Measurements from ENCODE around the gene ILRUN.
A peak's percentile ranks its signal among the peaks of the same experiment; 100 is the strongest.
"Not testable (repeated sequence)": the region's sequence is repeated elsewhere in the genome, so short reads cannot be mapped to it uniquely, and the experiment has no call there.

ILRUN gene

GRCh38 chr6:34697904-34698559 lies 1.5 kb upstream of the ILRUN start:
- no peak for DNase-seq (ENCODE audit: low read depth in 1 of 2, low spot score in 1 of 2)

DNA sequence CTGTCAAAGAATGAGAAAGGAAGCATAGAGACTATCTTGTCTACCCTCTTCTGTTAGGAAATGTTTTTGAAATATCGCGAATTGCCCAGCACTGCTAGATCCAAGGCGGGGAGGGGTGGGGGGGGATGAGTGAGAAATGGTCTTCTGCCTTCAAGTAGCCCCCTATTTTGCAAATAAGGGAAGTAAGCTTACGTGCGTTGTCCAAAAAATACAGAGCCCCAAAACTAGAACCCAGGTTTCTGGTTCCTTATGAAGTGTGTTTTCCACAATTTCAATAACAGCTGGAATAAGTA lies 923 bp upstream of the ILRUN start:
- DNase-seq (ENCODE audit: low read depth in 1 of 2, low spot score in 1 of 2): no peak

- DNase-seq (ENCODE audit: low read depth in 1 of 2, low spot score in 1 of 2): no peak
Observed at GRCh38 chr6:34696189-34696738, 303 bp downstream of the ILRUN start.

DNA sequence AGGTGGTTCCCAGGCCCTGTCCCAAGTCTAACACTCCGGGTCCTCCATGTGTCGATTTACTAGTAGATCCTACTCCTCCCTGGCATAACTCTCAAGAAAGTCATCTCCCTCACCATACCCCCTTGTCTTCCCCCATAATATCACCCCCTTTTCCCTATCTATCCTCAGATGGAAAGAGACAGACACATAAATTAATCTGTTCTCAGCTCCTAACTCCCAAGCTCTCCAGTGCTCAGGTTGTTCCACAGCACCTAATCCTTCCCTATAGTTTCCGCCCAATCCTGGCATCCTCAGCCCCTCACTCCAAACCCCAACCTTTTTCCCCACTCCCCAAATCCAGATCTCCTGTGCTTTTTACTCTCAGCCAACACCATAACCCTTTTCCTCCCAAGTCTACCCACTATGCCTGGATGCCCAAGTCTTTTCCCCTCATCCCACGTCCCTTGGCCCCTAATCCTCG lies 808 bp downstream of the ILRUN start:
- DNase-seq (ENCODE audit: low read depth in 1 of 2, low spot score in 1 of 2): no peak

DNA sequence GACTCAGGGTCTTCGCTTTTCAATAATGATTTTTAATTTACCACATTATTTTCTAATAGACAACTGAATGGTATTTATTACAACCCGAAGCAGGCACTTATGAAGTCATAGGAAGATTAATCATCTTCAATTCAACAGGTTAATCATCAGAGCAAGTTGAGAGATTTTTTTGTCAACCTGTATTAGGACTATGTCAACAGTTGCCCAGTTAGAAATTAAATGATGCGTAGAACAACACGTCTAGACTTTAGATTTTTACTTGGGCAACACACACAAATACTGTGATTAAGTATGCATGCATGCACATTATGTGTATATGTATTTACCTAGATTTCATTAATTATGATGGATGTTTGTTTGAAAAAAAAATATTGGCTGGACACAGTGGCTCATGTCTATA lies 4.3 kb downstream of the ILRUN start:
- no peak for DNase-seq (ENCODE audit: low read depth in 1 of 2, low spot score in 1 of 2)

DNA sequence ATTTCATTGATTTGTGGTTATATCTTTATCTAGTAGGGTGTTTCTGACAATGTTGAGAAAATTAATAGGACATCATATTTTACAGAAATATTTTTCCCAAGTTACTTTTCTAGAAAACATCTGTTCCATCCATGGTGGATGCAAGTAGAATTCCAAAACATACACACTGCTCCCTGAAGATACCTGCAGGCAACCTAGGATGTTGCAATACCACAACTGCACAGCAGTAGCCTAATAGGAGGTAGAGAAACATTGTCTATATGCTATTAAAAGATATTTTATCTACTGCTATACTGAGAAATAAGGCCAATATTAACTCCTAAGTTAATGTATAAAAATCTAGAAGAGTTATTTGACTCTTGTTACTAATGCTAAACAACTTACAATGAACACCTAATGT lies 6.8 kb downstream of the ILRUN start:
- DNase-seq (ENCODE audit: low read depth in 1 of 2, low spot score in 1 of 2): no peak

- DNase-seq (ENCODE audit: low read depth in 1 of 2, low spot score in 1 of 2): no peak
Observed at GRCh38 chr6:34688956-34689355, 7.6 kb downstream of the ILRUN start.

DNA sequence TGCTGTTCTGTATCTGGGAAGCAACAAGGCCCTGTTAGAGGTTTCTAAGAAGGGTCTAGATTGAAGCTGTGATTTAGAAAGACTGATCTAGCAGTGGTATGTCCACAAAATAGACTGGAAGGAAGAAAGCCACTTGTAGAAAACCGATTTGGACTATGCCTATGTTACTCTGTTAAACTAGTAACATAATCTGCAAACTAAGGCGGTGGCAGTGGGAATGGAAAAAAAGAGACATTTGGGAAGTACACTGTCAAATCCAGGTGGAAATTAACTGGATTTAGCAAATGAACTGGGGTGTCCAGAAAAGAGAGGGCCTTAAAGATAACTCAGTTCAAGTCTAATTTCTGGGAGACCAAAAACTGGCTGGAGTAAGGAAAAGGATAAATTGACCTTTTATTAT lies 11.6 kb downstream of the ILRUN start:
- DNase-seq (ENCODE audit: low read depth in 1 of 2, low spot score in 1 of 2): no peak

DNA sequence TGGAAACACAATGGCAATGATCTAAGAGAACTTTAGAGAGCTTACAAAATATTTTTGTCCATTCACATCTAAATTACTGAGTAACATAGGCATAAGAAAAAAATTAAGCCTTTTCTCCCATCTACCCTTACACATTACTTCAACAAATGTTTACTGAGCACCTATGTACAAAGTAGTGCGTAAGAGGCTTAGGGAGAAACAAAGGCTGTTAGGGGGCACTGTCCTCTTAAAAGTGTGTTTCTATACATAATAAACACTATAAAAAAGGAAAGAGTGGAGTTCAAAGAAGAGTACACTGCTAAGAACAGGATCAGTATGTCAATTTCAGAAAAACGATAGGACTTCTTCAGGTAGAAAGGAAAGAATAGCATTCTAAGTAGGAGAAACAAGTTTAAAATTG lies 12.2 kb downstream of the ILRUN start:
- DNase-seq (ENCODE audit: low read depth in 1 of 2, low spot score in 1 of 2): no peak

- DNase-seq (ENCODE audit: low read depth in 1 of 2, low spot score in 1 of 2): no peak
Observed at GRCh38 chr6:34680802-34681515, 15.6 kb downstream of the ILRUN start.

- not testable (repeated sequence) for DNase-seq (ENCODE audit: low read depth in 1 of 2, low spot score in 1 of 2)
Observed at GRCh38 chr6:34680313-34680712, 16.3 kb downstream of the ILRUN start.

DNA sequence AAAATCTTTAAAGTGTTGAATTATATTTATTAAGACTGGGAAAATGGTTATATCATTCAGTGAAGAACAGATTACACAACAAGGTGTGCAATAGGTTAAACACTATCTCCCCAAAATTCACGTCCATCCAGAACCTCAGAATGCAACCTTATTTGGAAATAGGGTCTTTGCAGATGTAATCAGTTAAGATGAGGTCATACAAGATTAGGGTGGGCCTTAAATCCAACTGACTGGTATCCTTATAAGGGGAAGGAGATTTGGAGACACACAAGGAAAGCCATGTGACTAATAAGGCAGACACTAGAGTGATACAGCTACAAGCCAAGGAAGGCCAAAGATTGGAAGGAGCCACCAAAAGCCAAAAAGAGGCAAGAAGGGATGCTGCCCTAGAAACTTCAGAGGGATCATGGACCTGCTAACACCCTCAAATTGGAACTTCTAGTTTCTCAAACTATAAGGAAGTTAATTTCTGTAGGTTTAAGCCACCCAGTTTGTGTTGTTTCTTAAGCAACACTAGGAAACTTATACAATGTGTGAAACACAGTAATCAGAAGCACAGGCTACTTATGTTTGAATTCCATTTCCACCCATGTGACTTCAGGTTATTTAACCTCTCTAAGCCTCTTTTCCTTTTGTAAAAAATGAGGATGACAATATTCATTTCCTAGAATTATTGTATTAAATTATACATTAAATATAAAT lies 16.9 kb downstream of the ILRUN start:
- no peak for DNase-seq (ENCODE audit: low read depth in 1 of 2, low spot score in 1 of 2)

GRCh38 chr6:34676140-34676539 lies 20.4 kb downstream of the ILRUN start:
- DNase-seq (ENCODE audit: low read depth in 1 of 2, low spot score in 1 of 2): no peak

- DNase-seq (ENCODE audit: low read depth in 1 of 2, low spot score in 1 of 2): not testable (repeated sequence)
Observed at GRCh38 chr6:34674930-34675329, 21.6 kb downstream of the ILRUN start.

GRCh38 chr6:34674268-34674639 lies 22.3 kb downstream of the ILRUN start:
- no peak for DNase-seq (ENCODE audit: low read depth in 1 of 2, low spot score in 1 of 2)

DNA sequence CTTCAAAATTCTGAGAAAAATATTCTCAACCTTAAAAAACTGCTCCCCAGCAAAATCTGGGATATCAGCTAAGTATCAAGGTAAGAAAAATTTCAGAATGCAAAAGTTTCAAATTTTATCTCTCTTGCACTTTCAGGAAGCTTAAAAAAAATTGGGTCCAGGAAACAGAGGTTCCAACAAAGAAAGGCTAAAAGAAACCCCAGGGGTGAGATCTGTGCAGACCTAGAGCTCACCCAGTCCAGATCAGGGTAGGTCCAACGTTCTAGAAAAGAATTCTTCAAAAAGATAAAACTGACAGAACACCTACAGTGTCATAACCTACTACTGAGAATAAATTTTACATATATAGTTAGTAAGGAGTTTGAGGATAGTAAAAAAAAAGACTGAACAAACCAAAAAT lies 23.5 kb downstream of the ILRUN start:
- no peak for DNase-seq (ENCODE audit: low read depth in 1 of 2, low spot score in 1 of 2)

GRCh38 chr6:34672657-34673043 lies 23.9 kb downstream of the ILRUN start:
- DNase-seq (ENCODE audit: low read depth in 1 of 2, low spot score in 1 of 2): no peak

DNA sequence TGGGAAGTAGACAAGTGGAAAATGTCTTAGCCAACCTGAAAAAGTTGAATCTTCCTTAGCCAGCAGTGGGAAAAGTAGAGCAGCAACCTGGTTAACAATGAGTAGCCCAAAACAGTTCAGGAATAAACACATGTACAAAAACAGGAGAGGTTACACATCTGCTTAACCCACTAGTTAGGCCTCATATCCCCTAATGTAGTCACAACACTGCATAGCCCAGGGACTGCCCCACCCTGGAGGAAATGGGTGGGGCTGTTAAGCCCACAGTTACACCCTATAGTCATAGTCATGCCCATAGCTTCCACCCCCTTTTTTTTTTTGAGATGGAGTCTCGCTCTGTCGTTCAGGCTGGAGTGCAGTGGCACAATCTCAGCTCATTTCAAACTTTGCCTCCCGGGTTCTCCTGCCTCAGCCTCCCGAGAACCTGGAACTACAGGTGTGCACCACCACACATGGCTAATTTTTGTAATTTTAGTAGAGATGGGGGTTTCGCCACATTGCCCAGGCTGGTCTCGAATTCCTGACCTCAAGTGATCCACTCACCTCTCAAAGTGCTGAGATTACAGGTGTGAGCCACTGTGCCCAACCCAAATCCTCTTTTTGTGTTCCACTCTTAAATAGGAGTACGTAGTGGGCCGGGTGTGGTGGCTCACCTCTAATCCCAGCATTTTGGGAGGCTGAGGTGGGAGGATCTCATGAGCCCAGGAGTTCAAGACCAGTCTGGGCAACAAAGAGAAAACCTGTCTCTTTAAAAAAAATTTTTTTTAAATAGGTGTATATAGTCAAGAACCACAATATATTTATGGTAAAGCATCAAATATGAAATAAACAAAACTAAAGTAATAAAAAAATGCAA lies 24.5 kb downstream of the ILRUN start:
- DNase-seq (ENCODE audit: low read depth in 1 of 2, low spot score in 1 of 2): peak in 1 of 2 donors; percentile 72

DNA sequence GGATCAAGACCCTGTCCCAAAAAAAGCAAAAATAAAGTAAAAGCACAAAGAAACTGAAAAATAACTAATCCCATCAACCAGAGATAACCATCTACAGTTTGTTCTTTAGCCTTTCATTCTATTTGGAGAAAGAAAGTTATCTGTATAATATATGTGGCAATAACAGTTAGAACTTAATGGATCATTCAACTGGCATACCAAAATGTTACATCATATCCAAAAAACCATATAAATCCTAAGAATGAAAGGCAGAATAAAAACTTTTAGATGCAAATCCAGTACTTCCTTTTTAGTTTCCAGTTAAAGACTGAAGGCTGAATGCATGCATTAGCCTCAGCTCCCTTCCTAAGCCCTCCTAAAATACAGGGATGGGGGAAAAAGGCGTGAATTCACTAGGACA lies 25.2 kb downstream of the ILRUN start:
- DNase-seq (ENCODE audit: low read depth in 1 of 2, low spot score in 1 of 2): no peak

DNA sequence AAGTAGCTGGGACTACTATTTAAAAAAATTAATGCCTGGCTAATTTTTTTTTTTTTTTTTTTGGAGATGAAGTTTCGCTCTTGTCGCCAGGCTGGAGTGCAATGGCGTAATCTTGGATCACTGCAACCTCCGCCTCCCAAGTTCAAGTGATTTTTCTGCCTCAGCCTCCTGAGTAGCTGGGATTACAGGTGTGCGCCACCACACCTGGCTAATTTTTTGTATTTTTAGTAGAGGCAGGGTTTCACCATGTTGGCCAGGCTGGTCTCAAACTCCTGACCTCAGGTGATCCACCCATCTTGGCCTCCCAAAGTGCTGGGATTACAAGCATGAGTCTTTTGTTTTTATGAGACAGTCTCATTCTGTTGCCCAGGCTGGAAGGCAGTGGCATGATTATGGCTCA lies 27.8 kb downstream of the ILRUN start:
- DNase-seq (ENCODE audit: low read depth in 1 of 2, low spot score in 1 of 2): not testable (repeated sequence)

- no peak for DNase-seq (ENCODE audit: low read depth in 1 of 2, low spot score in 1 of 2)
Observed at GRCh38 chr6:34667481-34668238, 28.9 kb downstream of the ILRUN start.
